ENCODE measurements around the gene DNTT.

DNA sequence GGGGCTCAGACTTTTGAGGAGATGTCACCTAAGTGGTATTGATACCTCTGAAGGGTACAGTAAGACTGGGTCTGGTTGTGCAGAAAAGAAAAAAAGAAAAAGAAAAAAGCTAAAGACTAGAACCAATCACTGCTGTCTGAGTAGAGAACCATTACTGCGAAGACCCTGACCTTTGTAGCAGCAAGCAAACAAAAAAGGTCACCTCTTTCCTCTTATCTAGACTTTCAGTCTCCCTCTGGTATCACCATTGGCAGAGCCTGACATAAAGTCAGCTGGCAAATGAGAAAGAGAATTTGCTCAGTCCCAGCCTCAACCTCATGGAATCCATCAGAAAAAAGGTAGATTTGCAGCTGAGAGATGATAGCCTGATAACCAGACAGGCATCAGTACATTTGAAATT is 2.6 kb upstream of the DNTT start:
- TF ChIP-seq, protein P1, sequence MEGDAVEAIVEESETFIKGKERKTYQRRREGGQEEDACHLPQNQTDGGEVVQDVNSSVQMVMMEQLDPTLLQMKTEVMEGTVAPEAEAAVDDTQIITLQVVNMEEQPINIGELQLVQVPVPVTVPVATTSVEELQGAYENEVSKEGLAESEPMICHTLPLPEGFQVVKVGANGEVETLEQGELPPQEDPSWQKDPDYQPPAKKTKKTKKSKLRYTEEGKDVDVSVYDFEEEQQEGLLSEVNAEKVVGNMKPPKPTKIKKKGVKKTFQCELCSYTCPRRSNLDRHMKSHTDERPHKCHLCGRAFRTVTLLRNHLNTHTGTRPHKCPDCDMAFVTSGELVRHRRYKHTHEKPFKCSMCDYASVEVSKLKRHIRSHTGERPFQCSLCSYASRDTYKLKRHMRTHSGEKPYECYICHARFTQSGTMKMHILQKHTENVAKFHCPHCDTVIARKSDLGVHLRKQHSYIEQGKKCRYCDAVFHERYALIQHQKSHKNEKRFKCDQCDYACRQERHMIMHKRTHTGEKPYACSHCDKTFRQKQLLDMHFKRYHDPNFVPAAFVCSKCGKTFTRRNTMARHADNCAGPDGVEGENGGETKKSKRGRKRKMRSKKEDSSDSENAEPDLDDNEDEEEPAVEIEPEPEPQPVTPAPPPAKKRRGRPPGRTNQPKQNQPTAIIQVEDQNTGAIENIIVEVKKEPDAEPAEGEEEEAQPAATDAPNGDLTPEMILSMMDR (conservative IDR thresholded peaks at IDR 0.05; ENCODE audit: low read depth in 2 of 2) = no peak
- no peak for TF ChIP-seq EZH2 (IDR thresholded peaks at IDR 0.05; ENCODE audit: low read depth, unreplicated experiment)

Data from GM23338 (cell line).